HepG2 (cell line): ENCODE measurements around the gene CMTM2. TPM values are rescaled to one million over a fixed set of nuclear protein-coding genes. Genes with fewer than 3 reads are reported as not detected.

ENCODE experiments used
- CHCHD3 ChIP-seq: sonication (generic); formaldehyde crosslinking; IDR thresholded peaks from 2 replicates; pipeline ENCODE4 v1.8.0; 2022; ENCODE audit warnings: mild to moderate bottlenecking, missing genetic modification reagents, moderate library complexity
- ETS1 ChIP-seq: sonication (generic); formaldehyde crosslinking; IDR thresholded peaks from 2 replicates; pipeline ENCODE4 v1.4.0; 2020; ENCODE audit warnings: missing genetic modification reagents
- MAZ ChIP-seq, 2 experiments: sonication (generic) in 1 of 2; formaldehyde crosslinking in 1 of 2; IDR thresholded peaks; 2 replicates each; pipeline versions ENCODE4 v1.5.0 to v1.6.1; 2012 to 2020; ENCODE audit warnings: low read depth in 2 of 2, mild to moderate bottlenecking in 2 of 2, borderline replicate concordance in 1 of 2, improper control_type of control experiment in 1 of 2, low read length in 1 of 2, missing genetic modification reagents in 1 of 2, moderate library complexity in 1 of 2
- PBX3 ChIP-seq: sonication (generic); formaldehyde crosslinking; IDR thresholded peaks from 2 replicates; pipeline ENCODE4 v1.8.1; 2023; ENCODE audit warnings: missing genetic modification reagents, inconsistent platforms, borderline replicate concordance
- PLRG1 ChIP-seq: fragments of 450-650 bp; conservative IDR thresholded peaks from 2 replicates; pipeline ENCODE4 v1.6.1; 2016
- PRDM15 ChIP-seq: sonication (generic); formaldehyde crosslinking; IDR thresholded peaks from 2 replicates; pipeline ENCODE4 v1.4.0; 2020; ENCODE audit warnings: missing genetic modification reagents
- RFXANK ChIP-seq: IDR thresholded peaks from 2 replicates; pipeline ENCODE4 v1.6.1; 2016
- SYNCRIP ChIP-seq: fragments of 200-400 bp; formaldehyde crosslinking; IDR thresholded peaks from 2 replicates; pipeline ENCODE4 v1.6.1; 2018; ENCODE audit warnings: mild to moderate bottlenecking, low read depth, low read length; ENCODE audit not compliant: insufficient read depth
- TBL1XR1 ChIP-seq: fragments of 150-350 bp; IDR thresholded peaks from 2 replicates; pipeline ENCODE4 v1.6.1; 2014; ENCODE audit warnings: borderline replicate concordance, low read length; ENCODE audit not compliant: partially characterized antibody
- TFAP4 ChIP-seq: sonication (generic); IDR thresholded peaks from 2 replicates; pipeline ENCODE4 v1.6.1; 2016; ENCODE audit warnings: low read depth, borderline replicate concordance
- ZFP82 ChIP-seq: sonication (generic); formaldehyde crosslinking; IDR thresholded peaks from 2 replicates; pipeline ENCODE4 v1.5.1; 2020; ENCODE audit warnings: mild to moderate bottlenecking, missing genetic modification reagents, borderline replicate concordance
- ZNF160 ChIP-seq: sonication (generic); formaldehyde crosslinking; IDR thresholded peaks from 2 replicates; pipeline ENCODE4 v1.8.0; 2022; ENCODE audit warnings: mild to moderate bottlenecking, inconsistent platforms, missing genetic modification reagents
- ZNF205 ChIP-seq: IDR thresholded peaks from 2 replicates; pipeline ENCODE4 v1.6.1; 2018; ENCODE audit warnings: missing biosample characterization, missing genetic modification reagents
- ZNF513 ChIP-seq: sonication (generic); formaldehyde crosslinking; conservative IDR thresholded peaks from 2 replicates; pipeline ENCODE4 v1.5.0; 2020; ENCODE audit warnings: missing genetic modification reagents
- ZSCAN9 ChIP-seq: IDR thresholded peaks from 2 replicates; pipeline ENCODE4 v1.6.1; 2016; ENCODE audit warnings: borderline replicate concordance
- polyA plus RNA-seq, 8 experiments: library from polyadenylated mRNA; depleted of rRNA in 3 of 8; stranded (reverse) in 7 of 8; unstranded in 1 of 8; fragments of >200 nt; fragmentation: Illumina TruSeq in 4 of 8; extraction: Trizol in 4 of 8; gene quantifications; 2 replicates each; pipeline versions ENCODE4 v1.2.1 to v1.2.3, GENCODE V29; 2011 to 2016; ENCODE audit warnings: low read depth in 4 of 8, missing spikeins in 1 of 8, mixed read lengths in 1 of 8; ENCODE audit not compliant: insufficient read depth in 1 of 8
- total RNA-seq, 5 experiments: library from RNA; depleted of rRNA; stranded (reverse); fragments of >200 nt; fragmentation: Illumina TruSeq; extraction: Trizol; gene quantifications; 2 replicates each; pipeline ENCODE4 v1.2.3, GENCODE V29; 2016; ENCODE audit warnings: low read depth in 1 of 5

Gene CMTM2
- total and polyA plus RNA-seq, 2 of the 13 experiments (the other 11 are each of a cell fraction or from before 2014, with no cell fraction given) = not detected

GRCh38 chr16:66552286-66553177 lies 26.7 kb upstream of the CMTM2 start, which contains the start of gene CKLF (continued):
- TF ChIP-seq TBL1XR1 (peak; percentile 64), SYNCRIP (no peak), TFAP4 (peak; percentile 28; the same call in 1 of the 2 replicates), ZSCAN9 (peak; percentile 99), PBX3 (peak; percentile 94), MAZ (IDR thresholded peaks at IDR 0.05; ENCODE audit: borderline replicate concordance, low read depth, low read length) (peak; percentile 68; the same call in 1 of the 2 replicates), MAZ (CRISPR knock-in tag; IDR thresholded peaks at IDR 0.05; ENCODE audit: low read depth) (peak; percentile 100), ZFP82 (CRISPR knock-in tag) (no peak), ZNF513 (CRISPR knock-in tag) (no peak; the same call in 1 of the 2 replicates), PRDM15 (CRISPR knock-in tag) (peak; percentile 73), CHCHD3 (CRISPR knock-in tag) (0 out of 2 replicates have a peak, but pooled peaks have one; percentile 44), ZNF205 (CRISPR knock-in tag) (peak; percentile 88), PLRG1 (no peak), RFXANK (CRISPR knock-in tag) (no peak), ZNF160 (CRISPR knock-in tag) (peak; percentile 98), ETS1 (CRISPR knock-in tag) (peak; percentile 61; the same call in 1 of the 2 replicates)
